H1 (cell line): ENCODE data around the gene GRM4. TPM values are rescaled to one million over a fixed set of nuclear protein-coding genes. Genes with fewer than 3 reads are reported as not detected.

Source experiments
- CTCF ChIA-PET: fragments of 300-600 bp; sonication (Branson Sonifier 250); formaldehyde crosslinking; loops from one replicate; lab custom pipeline; 2021; ENCODE audit not compliant: partially characterized antibody; lab: Charles Lee
- POLR2A ChIA-PET: fragments of 300-600 bp; sonication (Branson Sonifier 250); formaldehyde crosslinking; loops from one replicate; lab custom pipeline; 2021; ENCODE audit warnings: inconsistent platforms; ENCODE audit not compliant: partially characterized antibody; lab: Charles Lee
- DNase-seq, 2 experiments: peaks; one replicate each; pipeline versions ENCODE4 v3.0.0 to v3.0.0-alpha.2; 2010 to 2022; ENCODE audit warnings: low spot score in 2 of 2, low read depth in 1 of 2, mixed read lengths in 1 of 2
- FAIRE-seq: peaks from 2 replicates; lab custom pipeline; 2011; peaks lifted over from hg19 to GRCh38; lab: Jason Lieb, UNC
- H2AFZ ChIP-seq: 2 replicates; pipeline ENCODE4 v1.8.1; 2012; ENCODE audit warnings: low read length, inconsistent platforms
- H2AK5ac ChIP-seq: 2 replicates; pipeline ENCODE4 v1.6.1; 2013; ENCODE audit warnings: low read depth, low read length
- H2BK120ac ChIP-seq: replicated peaks from 2 replicates; pipeline ENCODE3; 2013; ENCODE audit warnings: low read depth, low read length, inconsistent platforms
- H2BK12ac ChIP-seq: 2 replicates; pipeline ENCODE4 v1.6.1; 2013; ENCODE audit warnings: low read depth, low read length
- H2BK15ac ChIP-seq: 2 replicates; pipeline ENCODE4 v1.6.1; 2013; ENCODE audit warnings: low read length
- H2BK20ac ChIP-seq: 2 replicates; pipeline ENCODE4 v1.6.1; 2013; ENCODE audit warnings: low read length
- H2BK5ac ChIP-seq: 2 replicates; pipeline ENCODE4 v1.6.1; 2013; ENCODE audit warnings: low read depth, low read length
- H3K14ac ChIP-seq: 2 replicates; pipeline ENCODE4 v1.6.1; 2013; ENCODE audit warnings: inconsistent platforms; ENCODE audit not compliant: insufficient read length
- H3K18ac ChIP-seq: 2 replicates; pipeline ENCODE4 v1.6.1; 2013; ENCODE audit warnings: low read length; ENCODE audit errors: extremely low read depth
- H3K23ac ChIP-seq: 2 replicates; pipeline ENCODE4 v1.6.1; 2013; ENCODE audit warnings: inconsistent platforms; ENCODE audit not compliant: insufficient read length
- H3K23me2 ChIP-seq: 2 replicates; pipeline ENCODE4 v1.6.1; 2013; ENCODE audit warnings: low read depth, low read length
- H3K27ac ChIP-seq: 2 replicates; pipeline ENCODE4 v1.6.1; 2011; ENCODE audit warnings: low read depth, low read length, inconsistent platforms
- H3K27me3 ChIP-seq, 4 experiments: replicated peaks in 1 of 4; 1 replicate in 1 of 4; 2 replicates in 3 of 4; pipeline versions ENCODE4 v1.6.1 to v1.8.1; 2011 to 2013; ENCODE audit warnings: low read length in 3 of 4, mild to moderate bottlenecking in 3 of 4, inconsistent platforms in 2 of 4, mixed read lengths in 2 of 4, moderate library complexity in 1 of 4; ENCODE audit not compliant: control insufficient read depth in 3 of 4, insufficient read depth in 3 of 4; ENCODE audit errors: extremely low read depth in 1 of 4
- H3K36me3 ChIP-seq, 4 experiments: 2 replicates each; pipeline versions ENCODE4 v1.6.1 to v1.8.1; 2011 to 2013; ENCODE audit warnings: mild to moderate bottlenecking in 4 of 4, low read length in 3 of 4, moderate library complexity in 2 of 4, control low read depth in 1 of 4, inconsistent platforms in 1 of 4; ENCODE audit not compliant: insufficient read depth in 4 of 4, control insufficient read depth in 2 of 4
- H3K4ac ChIP-seq: replicated peaks from 2 replicates; pipeline ENCODE3; 2013; ENCODE audit warnings: low read length, low read depth, mixed read lengths, inconsistent platforms; ENCODE audit not compliant: insufficient read length
- H3K4me1 ChIP-seq, 4 experiments: replicated peaks in 1 of 4; 1 replicate in 1 of 4; 2 replicates in 3 of 4; pipeline versions ENCODE4 v1.6.1 to v1.8.1; 2011 to 2013; ENCODE audit warnings: low read length in 3 of 4, inconsistent platforms in 2 of 4, mixed read lengths in 1 of 4; ENCODE audit not compliant: insufficient read depth in 4 of 4, control insufficient read depth in 3 of 4
- H3K4me2 ChIP-seq, 2 experiments: 2 replicates each; pipeline versions ENCODE4 v1.6.1 to v1.8.1; 2011 to 2013; ENCODE audit warnings: low read depth in 2 of 2, low read length in 2 of 2, control low read depth in 1 of 2, inconsistent platforms in 1 of 2, mild to moderate bottlenecking in 1 of 2; ENCODE audit not compliant: insufficient read depth in 1 of 2
- H3K4me3 ChIP-seq, 4 experiments: fragments of 200-600, 300-600 bp in 1 of 4; sonication (generic), shearing (Covaris generic), sonication (Bioruptor Twin) in 1 of 4; 2 replicates each; pipeline versions ENCODE4 v1.5.1 to v1.8.1; 2011 to 2016; ENCODE audit warnings: low read length in 4 of 4, low read depth in 3 of 4, control low read depth in 2 of 4, inconsistent platforms in 2 of 4, mild to moderate bottlenecking in 2 of 4, mixed read lengths in 1 of 4, moderate library complexity in 1 of 4; ENCODE audit not compliant: insufficient read depth in 2 of 4; ENCODE audit errors: extremely low read depth in 1 of 4
- H3K56ac ChIP-seq: replicated peaks from 2 replicates; pipeline ENCODE3; 2013; ENCODE audit warnings: low read depth, mild to moderate bottlenecking, mixed read lengths, low read length, inconsistent platforms; ENCODE audit not compliant: insufficient read length
- H3K79me1 ChIP-seq: 2 replicates; pipeline ENCODE4 v1.6.1; 2013; ENCODE audit warnings: low read depth, low read length, control low read depth
- H3K79me2 ChIP-seq, 2 experiments: 2 replicates each; pipeline versions ENCODE4 v1.6.1 to v1.8.1; 2012 to 2013; ENCODE audit warnings: low read length in 2 of 2, mild to moderate bottlenecking in 2 of 2, inconsistent platforms in 1 of 2; ENCODE audit not compliant: insufficient read depth in 2 of 2, control insufficient read depth in 1 of 2
- H3K9ac ChIP-seq, 4 experiments: replicated peaks in 1 of 4; 1 replicate in 1 of 4; 2 replicates in 3 of 4; pipeline versions ENCODE4 v1.6.1 to v1.8.1; 2011 to 2013; ENCODE audit warnings: low read depth in 3 of 4, low read length in 3 of 4, control low read depth in 2 of 4, mild to moderate bottlenecking in 2 of 4, moderate library complexity in 2 of 4, inconsistent platforms in 1 of 4; ENCODE audit errors: extremely low read depth in 1 of 4
- H3K9me3 ChIP-seq, 2 experiments: 2 replicates each; pipeline versions ENCODE4 v1.6.1 to v1.8.1; 2012 to 2013; ENCODE audit warnings: mild to moderate bottlenecking in 2 of 2, moderate library complexity in 2 of 2, control low read depth in 1 of 2, inconsistent platforms in 1 of 2, low read depth in 1 of 2, low read length in 1 of 2, mixed read lengths in 1 of 2; ENCODE audit not compliant: insufficient read depth in 2 of 2
- H4K20me1 ChIP-seq, 2 experiments: replicated peaks in 1 of 2; 2 replicates each; pipeline versions ENCODE3 to v1.8.1; 2011 to 2013; ENCODE audit warnings: inconsistent platforms in 2 of 2, low read length in 2 of 2, mild to moderate bottlenecking in 1 of 2; ENCODE audit not compliant: insufficient read depth in 2 of 2, control insufficient read depth in 1 of 2
- H4K5ac ChIP-seq: 2 replicates; pipeline ENCODE4 v1.6.1; 2013; ENCODE audit warnings: low read length, low read depth, mixed read lengths, inconsistent platforms; ENCODE audit not compliant: insufficient read length
- H4K8ac ChIP-seq: 2 replicates; pipeline ENCODE4 v1.8.0; 2013; ENCODE audit warnings: mild to moderate bottlenecking, moderate library complexity, low read length, inconsistent platforms; ENCODE audit not compliant: insufficient read depth; ENCODE audit errors: extremely low read depth
- H4K91ac ChIP-seq: replicated peaks from 2 replicates; pipeline ENCODE3; 2013; ENCODE audit warnings: low read length, mixed read lengths, inconsistent platforms; ENCODE audit not compliant: insufficient read length
- BCL11A ChIP-seq, 2 experiments: IDR thresholded peaks; one replicate each; pipeline ENCODE4 v1.6.1; 2011; ENCODE audit warnings: low read depth in 2 of 2, low read length in 2 of 2, mild to moderate bottlenecking in 2 of 2
- BRCA1 ChIP-seq: IDR thresholded peaks from 2 replicates; pipeline ENCODE4 v1.6.1; 2012; ENCODE audit warnings: low read depth, low read length, improper control_type of control experiment
- CEBPB ChIP-seq: IDR thresholded peaks from 2 replicates; pipeline ENCODE4 v1.6.1; 2012; ENCODE audit warnings: low read depth, low read length
- KDM5A ChIP-seq: fragments of 200-600 bp; IDR thresholded peaks from 2 replicates; pipeline ENCODE4 v1.7.1; 2012; ENCODE audit warnings: mild to moderate bottlenecking, low read length, inconsistent platforms, mixed read lengths
- RNF2 ChIP-seq: fragments of 200-900, 300-1000 bp; sonication (generic); IDR thresholded peaks from 2 replicates; pipeline ENCODE4 v1.7.1; 2016; ENCODE audit warnings: borderline replicate concordance, low read depth, mild to moderate bottlenecking, antibody characterized with exemption, low read length; ENCODE audit not compliant: poor library complexity, severe bottlenecking; ENCODE audit errors: missing control alignments
- SP4 ChIP-seq: IDR thresholded peaks from 2 replicates; pipeline ENCODE4 v1.6.1; 2012; ENCODE audit warnings: low read length, inconsistent platforms
- TCF12 ChIP-seq: IDR thresholded peaks from 2 replicates; pipeline ENCODE4 v1.6.1; 2011; ENCODE audit warnings: low read depth, mild to moderate bottlenecking, low read length
- WGBS, 2 experiments: shearing (Covaris generic) in 1 of 2; methylation state at CpG; one replicate each; pipeline versions ENCODE4 v1.1.6 to v1.1.7; 2013 to 2015; ENCODE audit warnings: low lambda C conversion rate in 2 of 2, mixed read lengths in 2 of 2, inconsistent platforms in 1 of 2, low coverage in 1 of 2, missing lambda C conversion rate in 1 of 2; ENCODE audit not compliant: insufficient replicate concordance in 2 of 2, insufficient coverage in 1 of 2, insufficient read length in 1 of 2; ENCODE audit errors: extremely low coverage in 1 of 2, missing lambda C conversion rate in 1 of 2; 5-methylcytosine and 5-hydroxymethylcytosine counted together
- polyA plus RNA-seq, 7 experiments: library from polyadenylated mRNA; depleted of rRNA in 3 of 7; stranded (reverse) in 5 of 7; unstranded in 2 of 7; fragments of >200 nt in 5 of 7; fragments of 200-250 nt in 2 of 7; gene quantifications; 1 replicate in 5 of 7; 2 replicates in 1 of 7; 4 replicates in 1 of 7; pipeline versions ENCODE4 v1.2.1 to v1.2.3, GENCODE V29; 2011 to 2013; ENCODE audit warnings: missing spikeins in 2 of 7, mixed read lengths in 2 of 7
- total RNA-seq: library from RNA; stranded (reverse); fragmentation: NEBNext Ultra II Directional; extraction: Animal tissue kit (Norgen Biotek cat#: 25700); gene quantifications from 2 replicates; pipeline ENCODE4 v1.2.1, GENCODE V29; 2021
- TF ChIP-seq, protein P1 (sequence below), 3 experiments: IDR thresholded peaks; 1 replicate in 2 of 3; 2 replicates in 1 of 3; pipeline versions ENCODE4 v1.5.1 to v1.6.1; 2011; ENCODE audit warnings: low read length in 3 of 3, mild to moderate bottlenecking in 3 of 3, inconsistent platforms in 2 of 3, low read depth in 1 of 3, moderate library complexity in 1 of 3; ENCODE audit not compliant: insufficient read depth in 1 of 3; ENCODE audit errors: control extremely low read depth in 1 of 3
- TF ChIP-seq, protein P2 (sequence below): IDR thresholded peaks from 2 replicates; pipeline ENCODE4 v1.6.1; 2012; ENCODE audit warnings: low read length, inconsistent platforms

Gene GRM4
- total and polyA plus RNA-seq, 2 of the 8 experiments (the other 6 are each of a cell fraction or from before 2014, with no cell fraction given), result 19.6 to 21.5 TPM

DNA sequence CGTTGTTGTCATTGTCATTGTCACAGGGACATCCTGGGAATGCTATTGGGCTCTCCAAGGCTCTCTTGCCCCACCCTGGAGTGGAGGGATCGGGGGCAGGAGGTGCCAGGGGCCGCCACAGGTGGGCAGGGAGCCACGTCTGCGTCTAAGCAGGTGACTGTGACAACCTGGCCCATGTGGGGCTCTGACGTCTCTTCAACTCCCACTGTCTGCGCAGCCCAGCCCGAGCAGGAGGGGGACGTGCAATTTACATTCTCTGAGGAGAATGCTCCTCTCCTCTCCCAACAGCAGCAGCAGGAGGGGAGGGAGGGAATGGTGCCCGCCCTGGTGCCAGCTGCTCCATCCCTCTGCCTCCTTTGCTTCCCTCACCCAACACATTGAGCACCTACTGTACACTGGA is 50.1 kb downstream of the GRM4 start:
- Histone ChIP-seq H3K4ac (no peak overlapping the region), H2AFZ (no peak overlapping the region), H3K36me3 (no peaks in the 10 kb centered on the region; a peak in 1 of 8 replicates), H3K79me1 (no peaks in the 10 kb centered on the region; the same call in 1 of the 2 replicates), H3K79me2 (no peaks in the 10 kb centered on the region), H2BK120ac (no peak overlapping the region), H3K23me2 (no peaks in the 10 kb centered on the region), H3K56ac (no peak overlapping the region), H3K23ac (no peak overlapping the region), H3K27ac (no peak overlapping the region), H4K91ac (peak overlapping the region; percentile 22), H3K4me1 (peaks cover 0 to 30% (median 15%) of the 10 kb centered on the region in 4 experiments; a peak in 6 of 7 replicates), H3K9ac (no peak overlapping the region), H2BK12ac (peak overlapping the region; percentile 87), H4K20me1 (peaks cover 0 to 3% of the 10 kb centered on the region in 2 experiments), H4K5ac (no peak overlapping the region), H2BK20ac (no peak overlapping the region), H3K9me3 (no peaks in the 10 kb centered on the region), H3K18ac (peak overlapping the region; percentile 27; the same call in 1 of the 2 replicates), H2AK5ac (peak overlapping the region; percentile 69; the same call in 1 of the 2 replicates), H4K8ac (no peak overlapping the region), H2BK15ac (no peak overlapping the region), H3K27me3 (no peaks in the 10 kb centered on the region), H3K14ac (no peak overlapping the region), H3K4me3 (no peak overlapping the region), H2BK5ac (no peak overlapping the region), H3K4me2 (no peak overlapping the region)
- ChIA-PET CTCF (no interaction called here), POLR2A (interaction anchor here (1.0 kb wide), 1 partner anchor 49 kb away, joined by 3 read pairs; no protein-coding TSS in a partner anchor)
- 77% methylated on average over 9 of the region's 10 CpGs; no CpG with 5 or more reads in 1 of the 2 experiments for WGBS, 2 experiments
- FAIRE-seq, result no peak
- no peak for DNase-seq
- TF ChIP-seq KDM5A, result no peak
- TF ChIP-seq BCL11A (IDR thresholded peaks at IDR 0.05; ENCODE audit: low read depth in 2 of 2, low read length in 2 of 2), result no peak
- TF ChIP-seq, protein P1, sequence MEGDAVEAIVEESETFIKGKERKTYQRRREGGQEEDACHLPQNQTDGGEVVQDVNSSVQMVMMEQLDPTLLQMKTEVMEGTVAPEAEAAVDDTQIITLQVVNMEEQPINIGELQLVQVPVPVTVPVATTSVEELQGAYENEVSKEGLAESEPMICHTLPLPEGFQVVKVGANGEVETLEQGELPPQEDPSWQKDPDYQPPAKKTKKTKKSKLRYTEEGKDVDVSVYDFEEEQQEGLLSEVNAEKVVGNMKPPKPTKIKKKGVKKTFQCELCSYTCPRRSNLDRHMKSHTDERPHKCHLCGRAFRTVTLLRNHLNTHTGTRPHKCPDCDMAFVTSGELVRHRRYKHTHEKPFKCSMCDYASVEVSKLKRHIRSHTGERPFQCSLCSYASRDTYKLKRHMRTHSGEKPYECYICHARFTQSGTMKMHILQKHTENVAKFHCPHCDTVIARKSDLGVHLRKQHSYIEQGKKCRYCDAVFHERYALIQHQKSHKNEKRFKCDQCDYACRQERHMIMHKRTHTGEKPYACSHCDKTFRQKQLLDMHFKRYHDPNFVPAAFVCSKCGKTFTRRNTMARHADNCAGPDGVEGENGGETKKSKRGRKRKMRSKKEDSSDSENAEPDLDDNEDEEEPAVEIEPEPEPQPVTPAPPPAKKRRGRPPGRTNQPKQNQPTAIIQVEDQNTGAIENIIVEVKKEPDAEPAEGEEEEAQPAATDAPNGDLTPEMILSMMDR (IDR thresholded peaks at IDR 0.05; ENCODE audit: control extremely low read depth in 1 of 3, insufficient read depth in 1 of 3, low read depth in 1 of 3, low read length in 3 of 3), result no peak
- TF ChIP-seq BRCA1, result no peak
- no peak for TF ChIP-seq CEBPB
- TF ChIP-seq, protein P2, sequence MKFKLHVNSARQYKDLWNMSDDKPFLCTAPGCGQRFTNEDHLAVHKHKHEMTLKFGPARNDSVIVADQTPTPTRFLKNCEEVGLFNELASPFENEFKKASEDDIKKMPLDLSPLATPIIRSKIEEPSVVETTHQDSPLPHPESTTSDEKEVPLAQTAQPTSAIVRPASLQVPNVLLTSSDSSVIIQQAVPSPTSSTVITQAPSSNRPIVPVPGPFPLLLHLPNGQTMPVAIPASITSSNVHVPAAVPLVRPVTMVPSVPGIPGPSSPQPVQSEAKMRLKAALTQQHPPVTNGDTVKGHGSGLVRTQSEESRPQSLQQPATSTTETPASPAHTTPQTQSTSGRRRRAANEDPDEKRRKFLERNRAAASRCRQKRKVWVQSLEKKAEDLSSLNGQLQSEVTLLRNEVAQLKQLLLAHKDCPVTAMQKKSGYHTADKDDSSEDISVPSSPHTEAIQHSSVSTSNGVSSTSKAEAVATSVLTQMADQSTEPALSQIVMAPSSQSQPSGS, result no peak
- no peak for TF ChIP-seq TCF12
- TF ChIP-seq RNF2, result no peak
- no peak for TF ChIP-seq SP4
